A549 (cell line): ENCODE measurements around the gene MFAP3L. TPM values are rescaled to one million over a fixed set of nuclear protein-coding genes. Genes with fewer than 3 reads are reported as not detected.

Experiments
- ATAC-seq, 2 experiments: fragments of 200-7000 bp in 1 of 2; fragments of >200 bp in 1 of 2; cut with Nextera tagmentation in 1 of 2; cut with Tn5 transposase in 1 of 2; 3 replicates each; pipeline versions ENCODE4 v1.8.0 to v1.9.1; 2018 to 2020; ENCODE audit warnings: mild to moderate bottlenecking in 1 of 2, moderate library complexity in 1 of 2
- CTCF ChIA-PET: fragments of 300-600 bp; sonication (Branson Sonifier 250); formaldehyde crosslinking; extraction: SDS; loops from one replicate; lab custom pipeline; 2021; ENCODE audit warnings: antibody characterized with exemption, inconsistent platforms; lab: Yijun Ruan, JAX
- POLR2A ChIA-PET: fragments of 350-600 bp; formaldehyde crosslinking; extraction: SDS; loops from one replicate; lab custom pipeline; 2021; ENCODE audit warnings: antibody characterized with exemption, inconsistent platforms; lab: Yijun Ruan, JAX
- DNase-seq, 2 experiments: peaks; one replicate each; pipeline versions ENCODE4 v3.0.0 to v3.0.0-alpha.2; 2011 to 2016; ENCODE audit warnings: low read depth in 1 of 2, low spot score in 1 of 2
- FAIRE-seq: peaks from 2 replicates; lab custom pipeline; 2011; peaks lifted over from hg19 to GRCh38; lab: Jason Lieb, UNC
- H3K27ac ChIP-seq, 2 experiments: fragments of >200 bp; sonication (Bioruptor Twin); formaldehyde crosslinking; 3 replicates each; pipeline ENCODE4 v1.5.1; 2016 to 2017
- H3K4me1 ChIP-seq: fragments of >200 bp; sonication (Bioruptor Twin); formaldehyde crosslinking; 3 replicates; pipeline ENCODE4 v1.6.1; 2016
- H3K4me2 ChIP-seq: fragments of >200 bp; sonication (Bioruptor Twin); formaldehyde crosslinking; 3 replicates; pipeline ENCODE4 v1.6.1; 2016
- H3K4me3 ChIP-seq: fragments of >200 bp; sonication (Bioruptor Twin); formaldehyde crosslinking; 3 replicates; pipeline ENCODE4 v1.5.1; 2016
- H3K9me3 ChIP-seq: fragments of >200 bp; sonication (Bioruptor Twin); formaldehyde crosslinking; 3 replicates; pipeline ENCODE4 v1.6.1; 2016
- CBX2 ChIP-seq: fragments of 200-600 bp; sonication (generic); IDR thresholded peaks from 2 replicates; pipeline ENCODE4 v1.6.1; 2016; ENCODE audit warnings: low read depth, mild to moderate bottlenecking, borderline replicate concordance
- CHD4 ChIP-seq: fragments of 200-600 bp; sonication (generic); IDR thresholded peaks from 2 replicates; pipeline ENCODE4 v1.6.1; 2016; ENCODE audit warnings: antibody characterized with exemption, mild to moderate bottlenecking, borderline replicate concordance
- CTCF ChIP-seq: fragments of >200 bp; sonication (Bioruptor Twin); formaldehyde crosslinking; IDR thresholded peaks from 3 replicates; pipeline ENCODE4 v1.5.1; 2016
- E2F6 ChIP-seq: IDR thresholded peaks from 2 replicates; pipeline ENCODE4 v1.6.1; 2012; ENCODE audit warnings: low read depth, borderline replicate concordance
- EHF ChIP-seq: fragments of 250-450 bp; sonication (Bioruptor Pico); IDR thresholded peaks from 2 replicates; pipeline ENCODE4 v1.5.0; 2020; ENCODE audit warnings: mild to moderate bottlenecking
- EP300 ChIP-seq, 2 experiments: fragments of >200 bp; sonication (Bioruptor Twin); formaldehyde crosslinking; IDR thresholded peaks; 2 replicates in 1 of 2; 3 replicates in 1 of 2; pipeline ENCODE4 v1.6.1; 2016 to 2017
- ESRRA ChIP-seq: fragments of 150-350 bp; IDR thresholded peaks from 2 replicates; pipeline ENCODE4 v1.6.1; 2014; ENCODE audit warnings: mild to moderate bottlenecking, low read length, borderline replicate concordance
- FOSB ChIP-seq: fragments of 250-450 bp; sonication (Bioruptor Pico); IDR thresholded peaks from 2 replicates; pipeline ENCODE4 v1.5.0; 2020; ENCODE audit warnings: mild to moderate bottlenecking, moderate library complexity
- GATA3 ChIP-seq: IDR thresholded peaks from 2 replicates; pipeline ENCODE4 v1.6.1; 2012; ENCODE audit warnings: borderline replicate concordance
- HDAC2 ChIP-seq: fragments of 200-600 bp; sonication (generic); IDR thresholded peaks from 2 replicates; pipeline ENCODE4 v1.6.1; 2016
- HEYL ChIP-seq: fragments of 250-450 bp; sonication (Bioruptor Pico); IDR thresholded peaks from 2 replicates; pipeline ENCODE4 v1.8.0; 2021; ENCODE audit warnings: mild to moderate bottlenecking, moderate library complexity
- HOXA7 ChIP-seq: fragments of 250-450 bp; sonication (Bioruptor Pico); IDR thresholded peaks from 2 replicates; pipeline ENCODE4 v1.5.0; 2020; ENCODE audit warnings: mild to moderate bottlenecking, moderate library complexity
- JUN ChIP-seq, 2 experiments: fragments of >200 bp; sonication (Bioruptor Twin); formaldehyde crosslinking; IDR thresholded peaks; 2 replicates in 1 of 2; 3 replicates in 1 of 2; pipeline ENCODE4 v1.6.1; 2016 to 2017
- JUNB ChIP-seq: fragments of >200 bp; sonication (Bioruptor Twin); formaldehyde crosslinking; IDR thresholded peaks from 2 replicates; pipeline ENCODE4 v1.6.1; 2016
- KDM1A ChIP-seq: fragments of 200-600 bp; sonication (generic); IDR thresholded peaks from 2 replicates; pipeline ENCODE4 v1.6.1; 2016; ENCODE audit warnings: low read depth, mild to moderate bottlenecking
- MAFK ChIP-seq: fragments of 450-650 bp; IDR thresholded peaks from 2 replicates; pipeline ENCODE4 v1.6.1; 2014; ENCODE audit not compliant: partially characterized antibody
- MYC ChIP-seq: IDR thresholded peaks from 2 replicates; pipeline ENCODE4 v1.6.1; 2012; ENCODE audit warnings: mild to moderate bottlenecking, inconsistent platforms, low read length, improper control_type of control experiment, borderline replicate concordance
- PHF8 ChIP-seq: fragments of 200-600 bp; sonication (generic); IDR thresholded peaks from 2 replicates; pipeline ENCODE4 v1.6.1; 2016; ENCODE audit warnings: low read depth, mild to moderate bottlenecking, antibody characterized with exemption, moderate library complexity, borderline replicate concordance
- RARB ChIP-seq: fragments of 250-450 bp; sonication (Bioruptor Pico); IDR thresholded peaks from 2 replicates; pipeline ENCODE4 v1.8.0; 2021; ENCODE audit warnings: mild to moderate bottlenecking, moderate library complexity
- RCOR1 ChIP-seq: fragments of 150-350 bp; IDR thresholded peaks from 2 replicates; pipeline ENCODE4 v1.6.1; 2014; ENCODE audit warnings: antibody characterized with exemption, low read length, low read depth
- ZC3H11A ChIP-seq: fragments of 450-650 bp; IDR thresholded peaks from 2 replicates; pipeline ENCODE4 v1.6.1; 2014; ENCODE audit warnings: antibody characterized with exemption, mild to moderate bottlenecking
- ZFP36 ChIP-seq: fragments of 450-650 bp; IDR thresholded peaks from 2 replicates; pipeline ENCODE4 v1.6.1; 2014; ENCODE audit warnings: borderline replicate concordance; ENCODE audit not compliant: partially characterized antibody
- WGBS: methylation state at CpG from one replicate; pipeline ENCODE4 v1.1.6; 2017; ENCODE audit errors: missing lambda C conversion rate; 5-methylcytosine and 5-hydroxymethylcytosine counted together
- polyA plus RNA-seq, 4 experiments: library from polyadenylated mRNA; depleted of rRNA in 3 of 4; stranded (reverse); fragments of >200 nt; fragmentation: RNase III in 1 of 4; extraction: RNeasy Plus Mini Kit Qiagen cat#74134 plus additional on column Dnase treatment in 1 of 4; gene quantifications; 2 replicates in 3 of 4; 3 replicates in 1 of 4; pipeline ENCODE4 v1.2.3, GENCODE V29; 2011 to 2017
- TF ChIP-seq, protein P1 (sequence below): IDR thresholded peaks from 2 replicates; pipeline ENCODE4 v1.6.1; 2012

Gene MFAP3L
- polyA plus RNA-seq, 2 of the 4 experiments (the other 2 are of a cell fraction): 7.0 to 7.5 TPM

GRCh38 chr4:170004651-170005295, 21.4 kb downstream of the MFAP3L start:
- Histone ChIP-seq H3K4me2 (no peak overlapping the region), H3K27ac (no peak overlapping the region), H3K4me3 (no peak overlapping the region), H3K4me1 (no peaks in the 10 kb centered on the region), H3K9me3 (no peaks in the 10 kb centered on the region)
- TF ChIP-seq ZC3H11A (no peak), JUN (IDR thresholded peaks at IDR 0.05) (no peak), GATA3 (no peak), RCOR1 (no peak), RARB (CRISPR knock-in tag) (no peak), EHF (CRISPR knock-in tag) (no peak), EP300 (IDR thresholded peaks at IDR 0.05) (no peak), CBX2 (no peak), KDM1A (no peak), MAFK (no peak), ZFP36 (no peak), PHF8 (no peak), FOSB (CRISPR knock-in tag) (no peak)
- 91% methylated on average over 5 of the region's 5 CpGs for WGBS
- CTCF ChIA-PET: no interaction called here
- POLR2A ChIA-PET: no interaction called here
- ATAC-seq (no peak), FAIRE-seq (no peak), DNase-seq (no peak)

GRCh38 chr4:170003071-170004070, 22.8 kb downstream of the MFAP3L start:
- WGBS: 91% methylated on average over 12 of the region's 12 CpGs
- no peak overlapping the region for H3K4me3 ChIP-seq
- no peak for TF ChIP-seq ESRRA
- no peak for TF ChIP-seq JUN (IDR thresholded peaks at IDR 0.05)
- peak; percentile 94 for TF ChIP-seq MAFK
- no peak for TF ChIP-seq CTCF
- TF ChIP-seq, all 56 proteins: peak for 1

DNA sequence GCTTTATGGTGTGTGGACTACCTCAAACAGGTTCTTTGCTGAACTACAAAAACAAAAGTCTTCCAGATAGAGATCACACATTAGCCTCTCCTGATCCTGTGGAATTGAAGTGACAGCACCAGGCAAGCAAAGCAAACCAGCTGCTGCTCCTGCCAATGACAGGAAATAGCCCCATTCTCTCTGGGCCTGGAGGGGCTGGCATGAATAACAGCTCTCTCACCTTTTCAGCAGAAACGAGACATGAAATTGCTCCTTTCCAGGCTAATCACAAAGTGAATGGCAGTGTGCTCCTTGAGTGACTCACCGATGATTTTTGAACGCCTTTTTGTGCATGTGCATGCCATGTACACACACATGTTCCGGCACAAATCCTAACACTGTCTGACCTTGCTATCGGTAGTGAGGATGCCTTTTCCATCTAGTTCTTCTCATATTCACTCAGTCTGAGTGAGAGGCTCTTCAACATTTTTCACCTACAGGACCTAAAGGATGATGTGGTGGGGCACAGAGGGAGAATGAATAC, 24.4 kb downstream of the MFAP3L start:
- no peak overlapping the region for H3K4me3 ChIP-seq
- no peak for DNase-seq
- 91% methylated on average over 5 of the region's 5 CpGs for WGBS
- H3K9me3 ChIP-seq: no peaks in the 10 kb centered on the region
- no peak overlapping the region for H3K4me2 ChIP-seq
- no peak for ATAC-seq
- no peaks in the 10 kb centered on the region for H3K4me1 ChIP-seq
- TF ChIP-seq MAFK (no peak), HEYL (no peak), ZC3H11A (no peak), HOXA7 (CRISPR knock-in tag) (no peak), HDAC2 (no peak), E2F6 (no peak), GATA3 (no peak), JUNB (no peak), ZFP36 (no peak), MYC (no peak), RARB (CRISPR knock-in tag) (no peak), JUN (IDR thresholded peaks at IDR 0.05) (no peak), FOSB (CRISPR knock-in tag) (no peak), CHD4 (no peak)
- TF ChIP-seq, protein P1, sequence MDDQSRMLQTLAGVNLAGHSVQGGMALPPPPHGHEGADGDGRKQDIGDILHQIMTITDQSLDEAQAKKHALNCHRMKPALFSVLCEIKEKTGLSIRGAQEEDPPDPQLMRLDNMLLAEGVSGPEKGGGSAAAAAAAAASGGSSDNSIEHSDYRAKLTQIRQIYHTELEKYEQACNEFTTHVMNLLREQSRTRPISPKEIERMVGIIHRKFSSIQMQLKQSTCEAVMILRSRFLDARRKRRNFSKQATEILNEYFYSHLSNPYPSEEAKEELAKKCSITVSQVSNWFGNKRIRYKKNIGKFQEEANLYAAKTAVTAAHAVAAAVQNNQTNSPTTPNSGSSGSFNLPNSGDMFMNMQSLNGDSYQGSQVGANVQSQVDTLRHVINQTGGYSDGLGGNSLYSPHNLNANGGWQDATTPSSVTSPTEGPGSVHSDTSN: no peak
- TF ChIP-seq, all 56 proteins: peak for 0
- CTCF ChIA-PET: interaction anchor here (0.5 kb wide), 1 partner anchor 18 kb away, joined by 3 read pairs; no protein-coding TSS in a partner anchor
- H3K27ac ChIP-seq: no peak overlapping the region
- FAIRE-seq: no peak
- POLR2A ChIA-PET: no interaction called here

More at GRCh38 chr4:170003071-170004070, 22.8 kb downstream of the MFAP3L start:
- POLR2A ChIA-PET: no interaction called here
- DNase-seq: no peak
- Histone ChIP-seq H3K4me1 (no peaks in the 10 kb centered on the region), H3K9me3 (no peaks in the 10 kb centered on the region), H3K4me2 (no peak overlapping the region), H3K27ac (no peak overlapping the region)
- no peak for FAIRE-seq
- CTCF ChIA-PET: no interaction called here
- no peak for ATAC-seq
